WI38 (cell line): ENCODE results near the gene ZIC4.

Experiments used
- H3K4me3 ChIP-seq: 2 replicates; pipeline ENCODE4 v1.5.1; 2011; ENCODE audit warnings: low read depth, mild to moderate bottlenecking, control low read depth, low read length
- TF ChIP-seq, protein P1 (sequence below): IDR thresholded peaks from 2 replicates; pipeline ENCODE4 v1.5.1; 2012; ENCODE audit warnings: low read depth, mild to moderate bottlenecking, control low read depth, low read length

Gene ZIC4

DNA sequence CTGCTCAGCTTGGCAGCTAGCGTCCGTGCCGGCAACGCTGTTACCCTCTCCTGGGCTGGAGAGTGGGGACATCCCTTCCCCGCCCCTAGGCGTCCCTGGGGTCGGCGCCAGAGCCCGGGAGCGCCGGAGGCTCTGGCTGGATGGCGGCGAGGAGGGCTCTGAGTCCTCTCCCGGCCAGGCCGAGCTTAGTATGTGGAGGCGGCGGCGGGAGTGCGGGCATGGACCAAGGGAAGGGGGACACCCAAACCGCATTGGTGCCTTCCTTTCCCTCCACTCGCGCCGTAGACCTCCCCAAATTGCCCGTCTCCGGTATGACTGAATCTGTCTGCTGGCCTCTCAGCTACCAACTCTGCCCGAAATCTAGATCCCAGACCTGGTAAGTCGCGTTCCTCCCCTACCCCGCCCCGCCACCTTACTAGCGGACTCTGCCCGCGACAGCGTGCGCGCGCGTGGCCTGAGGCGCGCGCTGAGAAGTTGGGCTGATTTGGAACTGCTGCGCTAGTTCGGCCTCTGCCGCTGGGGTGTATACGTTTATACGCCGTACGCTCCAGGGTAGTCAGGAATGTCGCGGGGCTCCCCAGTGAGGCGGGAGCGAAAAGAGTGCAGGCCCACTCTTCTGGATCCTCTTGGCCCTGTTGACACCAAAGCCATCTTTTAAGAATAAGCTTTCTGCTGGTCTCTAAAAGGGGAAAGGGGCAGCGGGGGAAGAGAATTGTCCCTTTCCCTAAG is 15.0 kb upstream of the ZIC4 start:
- TF ChIP-seq, protein P1, sequence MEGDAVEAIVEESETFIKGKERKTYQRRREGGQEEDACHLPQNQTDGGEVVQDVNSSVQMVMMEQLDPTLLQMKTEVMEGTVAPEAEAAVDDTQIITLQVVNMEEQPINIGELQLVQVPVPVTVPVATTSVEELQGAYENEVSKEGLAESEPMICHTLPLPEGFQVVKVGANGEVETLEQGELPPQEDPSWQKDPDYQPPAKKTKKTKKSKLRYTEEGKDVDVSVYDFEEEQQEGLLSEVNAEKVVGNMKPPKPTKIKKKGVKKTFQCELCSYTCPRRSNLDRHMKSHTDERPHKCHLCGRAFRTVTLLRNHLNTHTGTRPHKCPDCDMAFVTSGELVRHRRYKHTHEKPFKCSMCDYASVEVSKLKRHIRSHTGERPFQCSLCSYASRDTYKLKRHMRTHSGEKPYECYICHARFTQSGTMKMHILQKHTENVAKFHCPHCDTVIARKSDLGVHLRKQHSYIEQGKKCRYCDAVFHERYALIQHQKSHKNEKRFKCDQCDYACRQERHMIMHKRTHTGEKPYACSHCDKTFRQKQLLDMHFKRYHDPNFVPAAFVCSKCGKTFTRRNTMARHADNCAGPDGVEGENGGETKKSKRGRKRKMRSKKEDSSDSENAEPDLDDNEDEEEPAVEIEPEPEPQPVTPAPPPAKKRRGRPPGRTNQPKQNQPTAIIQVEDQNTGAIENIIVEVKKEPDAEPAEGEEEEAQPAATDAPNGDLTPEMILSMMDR = no peak
- no peak overlapping the region for H3K4me3 ChIP-seq

DNA sequence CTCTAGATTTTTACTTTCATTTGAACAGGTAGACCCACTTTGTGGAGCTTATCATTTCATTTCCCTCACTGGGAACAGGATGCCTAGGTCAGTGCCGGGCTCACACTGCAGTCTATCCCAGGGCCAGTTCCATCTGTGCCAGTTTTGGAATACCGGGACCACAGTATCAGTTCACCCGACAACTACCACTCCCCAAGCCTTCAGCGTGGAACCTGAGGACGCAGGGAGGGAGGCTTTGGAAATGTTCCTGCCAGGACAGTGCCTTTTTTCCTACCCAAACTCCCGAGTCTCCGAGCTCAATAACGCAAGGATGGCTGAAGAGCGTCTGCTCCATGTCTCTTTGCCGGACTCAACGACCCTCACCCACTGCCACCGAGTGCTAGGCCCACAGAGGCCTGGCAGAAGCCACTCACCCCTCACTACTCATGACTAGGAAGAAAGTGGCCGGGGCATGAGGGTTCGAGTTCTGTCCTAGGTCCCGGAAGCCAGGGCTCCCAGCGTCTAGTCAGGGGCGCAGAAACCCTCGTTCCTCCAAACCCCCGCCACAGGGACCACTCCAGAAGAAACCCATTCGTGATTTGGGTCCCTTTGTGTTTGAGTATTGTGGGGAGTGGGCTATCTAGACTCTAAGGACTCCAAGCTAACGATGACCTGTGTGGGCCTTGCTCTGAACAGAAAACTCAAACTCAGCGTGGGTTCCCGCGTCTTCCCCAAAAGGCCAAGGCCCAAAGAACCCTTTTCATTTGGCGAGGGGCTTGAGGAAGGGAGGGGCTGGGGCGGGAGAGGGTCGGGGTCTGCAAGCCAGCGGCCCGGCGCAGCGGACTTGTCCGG is 14.2 kb upstream of the ZIC4 start:
- H3K4me3 ChIP-seq = no peak overlapping the region

DNA sequence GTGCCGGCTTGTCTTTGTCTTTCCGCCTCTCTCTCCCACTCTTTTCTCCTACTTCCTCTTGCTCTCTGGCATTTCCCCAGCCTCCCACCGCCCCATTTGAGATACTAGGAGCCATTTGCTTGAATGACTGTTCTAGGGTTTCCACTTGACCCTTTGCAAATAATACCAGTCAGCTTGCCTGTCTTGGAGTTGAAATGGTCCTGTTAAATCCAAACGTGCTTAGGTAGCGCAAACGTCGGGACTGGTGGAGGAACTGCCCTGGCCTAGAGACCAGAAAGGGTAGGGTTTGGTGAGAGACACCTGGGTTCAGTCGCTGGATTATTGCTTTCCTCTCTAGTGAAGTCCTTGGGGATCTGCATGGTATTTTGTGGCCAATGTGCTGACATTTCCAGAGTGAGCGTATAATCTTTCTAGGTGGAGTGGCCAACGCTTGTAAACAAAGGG is 13.5 kb upstream of the ZIC4 start:
- H3K4me3 ChIP-seq = no peak overlapping the region

More for the DNA sequence above, 14.2 kb upstream of the ZIC4 start:
- TF ChIP-seq, protein P1 = no peak

DNA sequence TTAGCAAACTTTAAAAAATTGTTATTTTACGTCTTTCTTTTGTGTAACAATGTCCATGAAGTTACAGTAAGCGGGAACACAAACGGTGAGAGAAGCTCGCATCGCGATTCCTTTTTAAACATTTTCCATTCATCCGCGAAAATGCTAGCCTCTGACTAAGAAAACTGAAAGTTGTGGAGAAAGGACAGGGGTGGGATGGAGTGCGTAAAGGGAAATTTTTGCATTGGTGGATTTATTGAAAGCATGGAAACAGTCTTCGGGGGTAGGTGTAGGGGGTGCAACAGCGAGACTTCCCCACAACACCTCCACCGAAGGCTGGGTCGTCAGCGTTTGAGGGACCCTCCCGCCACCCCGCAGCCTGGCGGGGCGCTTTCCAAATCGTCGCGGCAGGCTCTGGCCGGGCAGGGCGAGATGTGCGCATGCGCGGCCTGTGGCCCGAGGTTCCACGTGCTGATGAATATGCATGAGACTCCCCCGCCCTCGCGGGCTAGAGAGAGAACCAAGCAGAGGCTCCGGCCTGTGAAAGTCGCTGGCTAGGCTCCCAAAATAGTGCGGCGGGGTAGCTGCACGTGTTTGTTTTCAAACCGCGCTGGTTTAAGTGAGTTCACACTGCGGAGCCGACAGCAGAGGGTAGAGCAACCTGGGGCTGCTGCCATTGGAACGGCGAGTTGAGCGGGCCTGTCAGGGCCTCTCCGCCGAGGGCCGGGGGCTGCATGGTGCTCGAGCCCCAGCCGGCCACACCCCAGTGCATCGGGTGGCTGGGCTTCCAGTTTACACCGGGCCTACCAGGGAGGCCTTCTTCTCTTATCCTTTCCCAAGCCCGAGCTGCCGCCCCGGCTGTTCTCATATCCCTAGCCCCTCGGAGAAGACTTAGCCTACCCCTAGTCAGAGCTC is 12.7 kb upstream of the ZIC4 start:
- H3K4me3 ChIP-seq = 0 out of 2 replicates have a peak overlapping the region, but pooled peaks have one; percentile 17
- TF ChIP-seq, protein P1 = no peak

More for the DNA sequence above, 13.5 kb upstream of the ZIC4 start:
- TF ChIP-seq, protein P1 = no peak

DNA sequence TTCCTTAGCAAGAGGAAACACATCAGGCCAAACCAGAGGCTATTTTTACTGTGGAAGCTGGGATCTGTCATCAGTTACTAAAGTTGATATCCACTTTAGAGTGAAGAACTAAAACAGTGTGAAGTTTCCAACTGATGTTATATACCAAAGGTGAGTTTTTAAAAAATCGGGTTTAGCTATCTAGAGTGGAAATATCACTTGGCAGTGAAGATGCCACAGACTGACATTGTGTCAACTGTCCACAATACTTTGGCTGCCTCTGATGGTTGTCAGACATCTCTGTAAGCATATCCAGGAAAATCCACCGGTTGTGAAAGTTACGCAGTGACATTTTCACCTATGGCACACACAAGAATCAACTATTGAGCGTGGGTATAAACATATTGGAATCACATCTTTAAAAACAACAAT is 12.0 kb upstream of the ZIC4 start:
- TF ChIP-seq, protein P1 = no peak
- H3K4me3 ChIP-seq = no peak overlapping the region

DNA sequence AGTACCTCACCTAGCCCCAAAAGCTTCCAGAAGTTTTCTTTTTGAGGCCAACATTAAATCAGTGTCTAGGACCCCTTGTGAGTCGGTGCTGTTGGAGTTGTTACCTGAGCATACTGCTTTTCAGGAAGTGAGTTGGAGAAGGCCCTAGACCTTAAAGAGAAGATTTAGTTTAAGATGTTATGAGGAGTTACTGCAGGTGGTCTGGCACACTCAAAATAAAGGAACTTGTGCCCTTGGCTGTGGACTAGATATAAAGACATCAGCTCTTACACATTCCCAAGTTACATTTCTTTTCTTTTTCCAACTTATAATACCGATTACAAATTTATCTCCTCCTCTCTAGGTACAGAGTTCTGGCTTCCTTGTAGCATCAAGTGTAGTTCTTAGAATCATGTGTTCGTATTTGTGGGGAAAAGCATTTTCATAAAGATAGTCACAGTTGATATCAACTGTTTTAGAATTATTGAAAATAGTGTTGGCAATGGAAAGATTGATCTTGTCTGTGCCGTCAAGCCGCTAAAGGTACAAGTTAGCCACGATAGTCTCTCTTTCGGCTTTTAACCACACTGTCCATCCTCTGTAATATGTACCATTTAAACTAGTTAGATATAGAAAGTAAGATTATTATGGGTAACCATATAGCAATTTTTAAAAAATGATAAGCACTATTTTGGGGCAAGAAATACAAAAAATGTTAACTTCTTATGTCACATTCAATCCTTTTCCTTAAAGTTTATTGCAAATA is 11.4 kb upstream of the ZIC4 start:
- H3K4me3 ChIP-seq = no peak overlapping the region
- TF ChIP-seq, protein P1 = no peak
